ENCODE data around the gene VSIG1.

Gene VSIG1

GRCh38 chrX:108044554-108045256, at the start of gene VSIG1:
Gene VSIG1 (plus strand): TSS chrX:108045065. CDS start chrX:108045131, 66 bp downstream.
- no peaks in the 10 kb centered on the region for H3K36me3 Mint-ChIP-seq (ENCODE audit: low read depth)
- no peaks in the 10 kb centered on the region for H3K4me1 Mint-ChIP-seq
- peaks cover 4% of the 10 kb centered on the region for H3K27me3 Mint-ChIP-seq (ENCODE audit: low read depth, poor library complexity)
- TF ChIP-seq, protein P1, sequence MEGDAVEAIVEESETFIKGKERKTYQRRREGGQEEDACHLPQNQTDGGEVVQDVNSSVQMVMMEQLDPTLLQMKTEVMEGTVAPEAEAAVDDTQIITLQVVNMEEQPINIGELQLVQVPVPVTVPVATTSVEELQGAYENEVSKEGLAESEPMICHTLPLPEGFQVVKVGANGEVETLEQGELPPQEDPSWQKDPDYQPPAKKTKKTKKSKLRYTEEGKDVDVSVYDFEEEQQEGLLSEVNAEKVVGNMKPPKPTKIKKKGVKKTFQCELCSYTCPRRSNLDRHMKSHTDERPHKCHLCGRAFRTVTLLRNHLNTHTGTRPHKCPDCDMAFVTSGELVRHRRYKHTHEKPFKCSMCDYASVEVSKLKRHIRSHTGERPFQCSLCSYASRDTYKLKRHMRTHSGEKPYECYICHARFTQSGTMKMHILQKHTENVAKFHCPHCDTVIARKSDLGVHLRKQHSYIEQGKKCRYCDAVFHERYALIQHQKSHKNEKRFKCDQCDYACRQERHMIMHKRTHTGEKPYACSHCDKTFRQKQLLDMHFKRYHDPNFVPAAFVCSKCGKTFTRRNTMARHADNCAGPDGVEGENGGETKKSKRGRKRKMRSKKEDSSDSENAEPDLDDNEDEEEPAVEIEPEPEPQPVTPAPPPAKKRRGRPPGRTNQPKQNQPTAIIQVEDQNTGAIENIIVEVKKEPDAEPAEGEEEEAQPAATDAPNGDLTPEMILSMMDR (IDR thresholded peaks at IDR 0.05): no peak
- DNase-seq: no peak
- no peak within 1 kb of the TSS for H3K4me3 Mint-ChIP-seq
- no peaks in the 10 kb centered on the region for H3K9me3 Mint-ChIP-seq
- no peak within 1 kb of the TSS for H3K27ac Mint-ChIP-seq

- Mint-ChIP-seq H3K27me3 (ENCODE audit: low read depth, poor library complexity) (peaks cover 3% of the 10 kb centered on the region), H3K9me3 (peaks cover 38% of the 10 kb centered on the region), H3K27ac (no peak overlapping the region), H3K4me1 (no peaks in the 10 kb centered on the region), H3K36me3 (ENCODE audit: low read depth) (no peaks in the 10 kb centered on the region), H3K4me3 (no peak overlapping the region)
- TF ChIP-seq, protein P1 (IDR thresholded peaks at IDR 0.05): no peak
- no peak for DNase-seq
Observed at GRCh38 chrX:107996124-107996523, 48.7 kb upstream of the VSIG1 start.

DNA sequence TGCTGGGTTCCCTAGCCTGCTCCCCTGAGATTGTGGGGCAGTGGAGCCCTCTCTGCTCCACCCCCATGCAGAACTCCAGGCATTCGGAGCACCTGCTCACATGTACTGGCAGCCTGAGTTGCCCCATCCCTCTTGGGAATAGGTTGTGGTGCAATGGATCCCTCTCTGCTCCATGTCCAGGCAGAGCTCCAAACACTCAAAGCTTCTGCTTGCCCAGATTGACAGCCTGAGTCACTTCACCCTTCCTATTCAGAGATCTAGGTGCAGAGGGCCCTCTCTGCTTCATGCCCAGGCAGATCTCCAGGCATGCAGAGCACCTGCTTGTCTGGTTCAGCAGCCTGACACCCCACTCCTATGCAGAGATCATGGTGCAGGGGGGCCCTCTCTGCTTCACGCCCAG, 44.1 kb upstream of the VSIG1 start:
- Mint-ChIP-seq H3K9me3 (peaks cover 40% of the 10 kb centered on the region), H3K36me3 (ENCODE audit: low read depth) (no peaks in the 10 kb centered on the region), H3K27me3 (ENCODE audit: low read depth, poor library complexity) (peaks cover 3% of the 10 kb centered on the region), H3K4me1 (no peaks in the 10 kb centered on the region), H3K27ac (no peak overlapping the region), H3K4me3 (no peak overlapping the region)
- no peak for DNase-seq
- TF ChIP-seq, protein P1 (IDR thresholded peaks at IDR 0.05): no peak

- no peak overlapping the region for H3K4me3 Mint-ChIP-seq
- H3K27me3 Mint-ChIP-seq (ENCODE audit: low read depth, poor library complexity): peaks cover 3% of the 10 kb centered on the region
- peaks cover 38% of the 10 kb centered on the region for H3K9me3 Mint-ChIP-seq
- peak; percentile 9 for DNase-seq
- H3K27ac Mint-ChIP-seq: no peak overlapping the region
- no peaks in the 10 kb centered on the region for H3K36me3 Mint-ChIP-seq (ENCODE audit: low read depth)
- TF ChIP-seq, protein P1 (IDR thresholded peaks at IDR 0.05): peak; percentile 42
- no peaks in the 10 kb centered on the region for H3K4me1 Mint-ChIP-seq
Observed at GRCh38 chrX:108001218-108001814, 43.5 kb upstream of the VSIG1 start.

DNA sequence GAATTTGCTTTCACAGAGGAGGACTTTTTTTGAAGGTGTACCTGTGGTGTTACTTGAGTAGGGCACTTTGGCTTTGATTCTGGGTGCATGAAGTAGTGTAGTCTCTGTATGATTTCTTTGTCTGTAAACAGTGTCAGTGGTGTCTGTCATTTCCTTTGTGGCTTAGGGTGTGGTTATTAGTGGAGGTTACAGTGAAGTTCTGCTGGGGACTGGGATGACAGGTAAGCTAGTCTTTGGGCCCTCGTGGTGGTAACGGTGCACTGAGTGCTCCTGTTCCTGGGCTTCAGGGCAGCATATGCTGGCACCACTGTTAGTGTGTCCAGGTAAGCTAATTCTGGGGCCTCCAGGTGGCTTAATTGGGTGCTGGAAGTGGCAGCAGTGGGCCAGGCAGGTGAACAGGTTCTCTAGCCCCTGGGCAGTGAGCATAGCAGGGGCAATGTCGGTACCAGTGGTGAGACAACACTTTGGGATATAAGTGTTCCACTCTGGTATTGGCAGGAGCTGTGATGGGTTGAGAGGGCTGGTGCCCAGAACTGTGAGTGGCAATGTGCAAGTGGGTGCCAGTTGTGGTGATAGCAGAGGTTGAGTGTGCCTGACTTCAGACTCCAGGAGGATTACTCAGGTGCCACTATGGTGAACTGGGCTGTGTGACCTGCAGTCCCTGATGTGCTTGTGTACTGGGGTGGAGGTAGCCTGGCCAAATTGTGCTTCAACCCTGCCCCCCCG, 26.0 kb upstream of the VSIG1 start:
- no peaks in the 10 kb centered on the region for H3K36me3 Mint-ChIP-seq (ENCODE audit: low read depth)
- H3K4me1 Mint-ChIP-seq: no peaks in the 10 kb centered on the region
- TF ChIP-seq, protein P1 (IDR thresholded peaks at IDR 0.05): no peak
- no peak overlapping the region for H3K27ac Mint-ChIP-seq
- H3K4me3 Mint-ChIP-seq: no peak overlapping the region
- peaks cover 7% of the 10 kb centered on the region for H3K27me3 Mint-ChIP-seq (ENCODE audit: low read depth, poor library complexity)
- peaks cover 27% of the 10 kb centered on the region for H3K9me3 Mint-ChIP-seq
- DNase-seq: no peak

Data from nephron progenitor cell (in vitro differentiated cells).